ENCODE data around the gene MTRF1L.
A peak's percentile ranks its signal among the peaks of the same experiment; 100 is the strongest.
"Not testable (repeated sequence)": the region's sequence is repeated elsewhere in the genome, so short reads cannot be mapped to it uniquely, and the experiment has no call there.

MTRF1L gene

GRCh38 chr6:152993847-152994246 is 8.7 kb downstream of the MTRF1L start:
- no peak for TF ChIP-seq JUND (IDR thresholded peaks at IDR 0.05; ENCODE audit: low read depth)
- in situ Hi-C loops (cut with HindIII; ENCODE audit: low pct_unique_long_range_greater_than_20kb, low sequenced_read_pairs): no loop called here
- no peak for DNase-seq (ENCODE audit: low read depth in 1 of 2, low spot score in 1 of 2)

- no peak for TF ChIP-seq JUND (IDR thresholded peaks at IDR 0.05; ENCODE audit: low read depth)
- in situ Hi-C loops (cut with HindIII; ENCODE audit: low pct_unique_long_range_greater_than_20kb, low sequenced_read_pairs): no loop called here
- no peak for DNase-seq (ENCODE audit: low read depth in 1 of 2, low spot score in 1 of 2)
Observed at GRCh38 chr6:152993431-152993830, 9.1 kb downstream of the MTRF1L start.

- in situ Hi-C loops (cut with HindIII; ENCODE audit: low pct_unique_long_range_greater_than_20kb, low sequenced_read_pairs): no loop called here
- DNase-seq (ENCODE audit: low read depth in 1 of 2, low spot score in 1 of 2): no peak
- no peak for TF ChIP-seq JUND (IDR thresholded peaks at IDR 0.05; ENCODE audit: low read depth)
Observed at GRCh38 chr6:152986978-152987377, 15.5 kb downstream of the MTRF1L start.

- in situ Hi-C loops (cut with HindIII; ENCODE audit: low pct_unique_long_range_greater_than_20kb, low sequenced_read_pairs); DNase-seq (ENCODE audit: low read depth in 1 of 2, low spot score in 1 of 2): not testable (repeated sequence)
Observed at GRCh38 chr6:152985300-152985699, 17.2 kb downstream of the MTRF1L start.

- no peak for DNase-seq (ENCODE audit: low read depth in 1 of 2, low spot score in 1 of 2)
- in situ Hi-C loops (cut with HindIII; ENCODE audit: low pct_unique_long_range_greater_than_20kb, low sequenced_read_pairs): no loop called here
Observed at GRCh38 chr6:152984513-152984872, 18.0 kb downstream of the MTRF1L start.

GRCh38 chr6:152983637-152984512 is 18.6 kb downstream of the MTRF1L start:
- DNase-seq (ENCODE audit: low read depth in 1 of 2, low spot score in 1 of 2): peak; percentile 52 to 67
- no peak for TF ChIP-seq JUND (IDR thresholded peaks at IDR 0.05; ENCODE audit: low read depth)
- in situ Hi-C loops (cut with HindIII; ENCODE audit: low pct_unique_long_range_greater_than_20kb, low sequenced_read_pairs): no loop called here

More at GRCh38 chr6:152984513-152984872, 18.0 kb downstream of the MTRF1L start:
- no peak for TF ChIP-seq JUND (IDR thresholded peaks at IDR 0.05; ENCODE audit: low read depth)

GRCh38 chr6:152982904-152983636 is 19.4 kb downstream of the MTRF1L start, which contains the start of gene FBXO5:
Gene FBXO5, minus strand, starts transcription at chr6:152983041. Its CDS starts 82 bp downstream, at chr6:152982959.
- in situ Hi-C loops (cut with HindIII; ENCODE audit: low pct_unique_long_range_greater_than_20kb, low sequenced_read_pairs): no loop called here
- DNase-seq (ENCODE audit: low read depth in 1 of 2, low spot score in 1 of 2): peak; percentile 85 to 97
- TF ChIP-seq JUND (IDR thresholded peaks at IDR 0.05; ENCODE audit: low read depth): no peak

GRCh38 chr6:152981989-152982903 is 20.3 kb downstream of the MTRF1L start:
- in situ Hi-C loops (cut with HindIII; ENCODE audit: low pct_unique_long_range_greater_than_20kb, low sequenced_read_pairs): no loop called here
- TF ChIP-seq JUND (IDR thresholded peaks at IDR 0.05; ENCODE audit: low read depth): no peak
- no peak for DNase-seq (ENCODE audit: low read depth in 1 of 2, low spot score in 1 of 2)

GRCh38 chr6:152981219-152981618 is 21.3 kb downstream of the MTRF1L start:
- TF ChIP-seq JUND (IDR thresholded peaks at IDR 0.05; ENCODE audit: low read depth): no peak
- DNase-seq (ENCODE audit: low read depth in 1 of 2, low spot score in 1 of 2): no peak
- in situ Hi-C loops (cut with HindIII; ENCODE audit: low pct_unique_long_range_greater_than_20kb, low sequenced_read_pairs): no loop called here

GRCh38 chr6:152980656-152981055 is 21.9 kb downstream of the MTRF1L start:
- DNase-seq (ENCODE audit: low read depth in 1 of 2, low spot score in 1 of 2): no peak
- in situ Hi-C loops (cut with HindIII; ENCODE audit: low pct_unique_long_range_greater_than_20kb, low sequenced_read_pairs): no loop called here
- no peak for TF ChIP-seq JUND (IDR thresholded peaks at IDR 0.05; ENCODE audit: low read depth)

- DNase-seq (ENCODE audit: low read depth in 1 of 2, low spot score in 1 of 2): no peak
- in situ Hi-C loops (cut with HindIII; ENCODE audit: low pct_unique_long_range_greater_than_20kb, low sequenced_read_pairs): no loop called here
- no peak for TF ChIP-seq JUND (IDR thresholded peaks at IDR 0.05; ENCODE audit: low read depth)
Observed at GRCh38 chr6:152979116-152979515, 23.4 kb downstream of the MTRF1L start.

- no peak for TF ChIP-seq JUND (IDR thresholded peaks at IDR 0.05; ENCODE audit: low read depth)
- DNase-seq (ENCODE audit: low read depth in 1 of 2, low spot score in 1 of 2): no peak
- in situ Hi-C loops (cut with HindIII; ENCODE audit: low pct_unique_long_range_greater_than_20kb, low sequenced_read_pairs): no loop called here
Observed at GRCh38 chr6:152978058-152978457, 24.5 kb downstream of the MTRF1L start.

Measured in T47D (cell line).